HEK293 (cell line): ENCODE data around the gene SBK2.
"Not testable (repeated sequence)": the region's sequence is repeated elsewhere in the genome, so short reads cannot be mapped to it uniquely, and the experiment has no call there.

Experiments used
- CTCF ChIA-PET: fragments of 350-600 bp; formaldehyde crosslinking; extraction: SDS; loops from one replicate; lab custom pipeline; 2021; ENCODE audit warnings: antibody characterized with exemption; lab: Yijun Ruan, JAX
- POLR2A ChIA-PET: fragments of 300-600 bp; formaldehyde crosslinking; extraction: SDS; loops from one replicate; lab custom pipeline; 2020; ENCODE audit warnings: antibody characterized with exemption, inconsistent platforms; lab: Yijun Ruan, JAX
- H3K27ac ChIP-seq: fragments of 200-500 bp; sonication (Bioruptor generic); 2 replicates; pipeline ENCODE4 v1.5.1; 2014; ENCODE audit warnings: low read depth, low read length, control low read depth, inconsistent platforms; ENCODE audit errors: extremely low read depth
- H3K36me3 ChIP-seq, 2 experiments: fragments of 200-500 bp in 1 of 2; sonication (Bioruptor generic) in 1 of 2; 1 replicate in 1 of 2; 2 replicates in 1 of 2; pipeline ENCODE4 v1.5.1; 2014 to 2017; ENCODE audit warnings: inconsistent platforms in 2 of 2, low read length in 2 of 2; ENCODE audit not compliant: control insufficient read depth in 2 of 2, insufficient read depth in 1 of 2
- H3K4me1 ChIP-seq: fragments of 200-500 bp; sonication (Bioruptor generic); 2 replicates; pipeline ENCODE4 v1.5.1; 2014; ENCODE audit warnings: mild to moderate bottlenecking, low read length, inconsistent platforms; ENCODE audit not compliant: control insufficient read depth, insufficient read depth
- H3K4me3 ChIP-seq: 2 replicates; pipeline ENCODE4 v1.5.1; 2011; ENCODE audit warnings: low read depth, mild to moderate bottlenecking, control low read depth, low read length, moderate library complexity
- H3K9me3 ChIP-seq: fragments of 200-500 bp; sonication (Bioruptor generic); 2 replicates; pipeline ENCODE4 v1.5.1; 2014; ENCODE audit warnings: low read depth, low read length, inconsistent platforms; ENCODE audit not compliant: control insufficient read depth, insufficient read depth
- GFI1B ChIP-seq: fragments of 450-650 bp; formaldehyde crosslinking; IDR thresholded peaks from 2 replicates; pipeline ENCODE4 v1.5.1; 2016; ENCODE audit warnings: missing biosample characterization, missing genetic modification characterization
- KLF9 ChIP-seq: fragments of 450-650 bp; formaldehyde crosslinking; IDR thresholded peaks from 2 replicates; pipeline ENCODE4 v1.5.1; 2016; ENCODE audit warnings: missing biosample characterization, missing genetic modification characterization, low read depth
- SCRT1 ChIP-seq: fragments of 450-650 bp; formaldehyde crosslinking; IDR thresholded peaks from 2 replicates; pipeline ENCODE4 v1.5.1; 2016; ENCODE audit warnings: missing biosample characterization, missing genetic modification characterization, borderline replicate concordance
- SCRT2 ChIP-seq: fragments of 450-650 bp; formaldehyde crosslinking; IDR thresholded peaks from 2 replicates; pipeline ENCODE4 v1.5.1; 2016; ENCODE audit warnings: missing biosample characterization, missing genetic modification characterization
- ZFP3 ChIP-seq: fragments of 450-650 bp; formaldehyde crosslinking; IDR thresholded peaks from 2 replicates; pipeline ENCODE4 v1.5.1; 2016; ENCODE audit warnings: low read depth, missing biosample characterization, missing genetic modification characterization
- ZIC2 ChIP-seq: fragments of 450-650 bp; formaldehyde crosslinking; IDR thresholded peaks from 2 replicates; pipeline ENCODE4 v1.5.1; 2016; ENCODE audit warnings: missing biosample characterization, missing genetic modification characterization
- ZNF112 ChIP-seq: fragments of 450-650 bp; formaldehyde crosslinking; IDR thresholded peaks from 2 replicates; pipeline ENCODE4 v1.5.0; 2017; ENCODE audit warnings: missing biosample characterization, missing genetic modification characterization
- ZNF157 ChIP-seq: fragments of 450-650 bp; formaldehyde crosslinking; IDR thresholded peaks from 2 replicates; pipeline ENCODE4 v1.5.1; 2016; ENCODE audit warnings: missing biosample characterization, missing genetic modification characterization
- ZNF274 ChIP-seq, 2 experiments: fragments of 200-500 bp in 1 of 2; fragments of 450-650 bp in 1 of 2; sonication (Bioruptor generic) in 1 of 2; formaldehyde crosslinking in 1 of 2; IDR thresholded peaks; 2 replicates each; pipeline versions ENCODE4 v1.5.1 to v1.6.1; 2014 to 2016; ENCODE audit warnings: borderline replicate concordance in 1 of 2, inconsistent platforms in 1 of 2, low read length in 1 of 2, missing biosample characterization in 1 of 2, missing genetic modification characterization in 1 of 2
- ZNF335 ChIP-seq: fragments of 450-650 bp; formaldehyde crosslinking; conservative IDR thresholded peaks from 2 replicates; pipeline ENCODE4 v1.5.1; 2016; ENCODE audit warnings: missing biosample characterization, missing genetic modification characterization
- ZNF366 ChIP-seq: fragments of 450-650 bp; formaldehyde crosslinking; conservative IDR thresholded peaks from 2 replicates; pipeline ENCODE4 v1.5.1; 2016; ENCODE audit warnings: missing biosample characterization, missing genetic modification characterization
- ZNF394 ChIP-seq: fragments of 450-650 bp; formaldehyde crosslinking; IDR thresholded peaks from 2 replicates; pipeline ENCODE4 v1.5.1; 2016; ENCODE audit warnings: missing biosample characterization, missing genetic modification characterization, mild to moderate bottlenecking, moderate library complexity, borderline replicate concordance
- ZNF473 ChIP-seq: fragments of 450-650 bp; formaldehyde crosslinking; IDR thresholded peaks from 2 replicates; pipeline ENCODE4 v1.5.1; 2017; ENCODE audit warnings: missing biosample characterization, missing genetic modification characterization
- ZNF585B ChIP-seq: fragments of 450-650 bp; formaldehyde crosslinking; IDR thresholded peaks from 2 replicates; pipeline ENCODE4 v1.5.1; 2016; ENCODE audit warnings: missing biosample characterization, missing genetic modification characterization
- ZNF600 ChIP-seq: fragments of 450-650 bp; formaldehyde crosslinking; IDR thresholded peaks from 2 replicates; pipeline ENCODE4 v1.5.1; 2016; ENCODE audit warnings: missing biosample characterization, missing genetic modification characterization
- TF ChIP-seq, protein P1 (sequence below): fragments of 450-650 bp; formaldehyde crosslinking; IDR thresholded peaks from 2 replicates; pipeline ENCODE4 v1.5.1; 2016; ENCODE audit warnings: missing biosample characterization, missing genetic modification characterization
- TF ChIP-seq, protein P2 (sequence below): fragments of 450-650 bp; formaldehyde crosslinking; IDR thresholded peaks from 2 replicates; pipeline ENCODE4 v1.5.1; 2016; ENCODE audit warnings: missing biosample characterization, missing genetic modification characterization, low read depth
- TF ChIP-seq, protein P3 (sequence below): fragments of 450-650 bp; formaldehyde crosslinking; IDR thresholded peaks from 2 replicates; pipeline ENCODE4 v1.5.1; 2016; ENCODE audit warnings: missing biosample characterization, missing genetic modification characterization

The SBK2 gene

DNA sequence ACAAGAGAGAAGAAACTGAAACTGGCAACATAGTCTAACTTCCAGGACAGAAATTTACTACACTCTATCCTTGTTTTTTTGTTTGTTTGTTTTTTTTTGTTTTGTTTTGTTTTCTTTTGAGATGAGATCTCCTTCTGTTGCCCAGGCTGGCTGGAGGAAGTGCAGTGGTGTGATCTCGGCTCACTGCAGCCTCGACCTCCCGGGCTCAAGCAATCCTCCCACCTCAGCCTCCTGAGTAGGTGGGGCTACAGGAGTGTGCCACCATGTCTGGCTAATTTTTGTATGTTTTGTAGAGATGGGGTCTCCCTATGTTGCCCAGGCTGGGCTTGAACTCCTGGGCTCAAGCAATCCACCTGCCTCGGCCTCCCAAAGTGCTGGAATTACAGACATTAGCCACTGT, 45.4 kb upstream of the SBK2 start:
- Histone ChIP-seq H3K36me3 (peaks cover 0 to 13% of the 10 kb centered on the region in 2 experiments; a peak in 2 of 3 replicates), H3K4me1 (peaks cover 11% of the 10 kb centered on the region; the same call in 1 of the 2 replicates)
- ChIA-PET POLR2A (interaction anchor here (3.2 kb wide), 1 partner anchor 17 kb away, joined by 21 read pairs; the partner anchor contains the start of genes FIZ1 and ZNF524), CTCF (interaction anchor here (1.0 kb wide), 1 partner anchor 77 kb away, joined by 3 read pairs; no protein-coding TSS in a partner anchor)
- not testable (repeated sequence) for H3K27ac ChIP-seq, H3K9me3 ChIP-seq, H3K4me3 ChIP-seq

DNA sequence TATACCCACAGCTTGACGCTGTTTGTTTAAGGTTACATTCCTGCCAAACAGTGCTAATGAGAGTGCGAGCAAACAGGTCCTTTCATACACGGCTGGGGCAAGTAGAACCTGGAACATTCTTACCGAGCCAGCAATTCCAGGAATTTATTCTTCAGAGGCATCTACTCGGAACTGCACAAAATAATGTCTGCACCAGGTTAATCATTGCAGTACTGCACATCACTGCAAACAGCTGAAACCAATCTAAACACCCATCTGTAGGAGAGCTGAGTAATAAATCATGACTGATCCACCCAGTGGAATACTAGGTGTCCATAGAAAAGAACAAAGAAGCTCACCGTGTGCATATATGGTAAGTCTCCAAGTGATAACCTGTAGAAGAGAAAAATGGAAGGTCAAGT, 44.9 kb upstream of the SBK2 start:
- Histone ChIP-seq H3K27ac (no peak overlapping the region), H3K9me3 (no peaks in the 10 kb centered on the region), H3K4me1 (peaks cover 9% of the 10 kb centered on the region; the same call in 1 of the 2 replicates), H3K36me3 (peaks cover 3 to 18% of the 10 kb centered on the region in 2 experiments; a peak in 2 of 3 replicates), H3K4me3 (no peak overlapping the region)
- CTCF ChIA-PET, result interaction anchor here (0.7 to 1.6 kb wide), 3 partner anchors 25 to 77 kb away, joined by 3 to 8 read pairs (median 4); no protein-coding TSS in a partner anchor
- TF ChIP-seq ZIC2 (tag by site-specific recombination) (no peak), SCRT2 (tag by site-specific recombination) (peak; percentile 16; the same call in 1 of the 2 replicates), ZNF157 (tag by site-specific recombination) (no peak)
- POLR2A ChIA-PET, result interaction anchor here (0.6 to 3.2 kb wide), 2 partner anchors 17 to 105 kb away, joined by 12 to 21 read pairs; partner anchors contain the start of genes FIZ1 and ZNF524

DNA sequence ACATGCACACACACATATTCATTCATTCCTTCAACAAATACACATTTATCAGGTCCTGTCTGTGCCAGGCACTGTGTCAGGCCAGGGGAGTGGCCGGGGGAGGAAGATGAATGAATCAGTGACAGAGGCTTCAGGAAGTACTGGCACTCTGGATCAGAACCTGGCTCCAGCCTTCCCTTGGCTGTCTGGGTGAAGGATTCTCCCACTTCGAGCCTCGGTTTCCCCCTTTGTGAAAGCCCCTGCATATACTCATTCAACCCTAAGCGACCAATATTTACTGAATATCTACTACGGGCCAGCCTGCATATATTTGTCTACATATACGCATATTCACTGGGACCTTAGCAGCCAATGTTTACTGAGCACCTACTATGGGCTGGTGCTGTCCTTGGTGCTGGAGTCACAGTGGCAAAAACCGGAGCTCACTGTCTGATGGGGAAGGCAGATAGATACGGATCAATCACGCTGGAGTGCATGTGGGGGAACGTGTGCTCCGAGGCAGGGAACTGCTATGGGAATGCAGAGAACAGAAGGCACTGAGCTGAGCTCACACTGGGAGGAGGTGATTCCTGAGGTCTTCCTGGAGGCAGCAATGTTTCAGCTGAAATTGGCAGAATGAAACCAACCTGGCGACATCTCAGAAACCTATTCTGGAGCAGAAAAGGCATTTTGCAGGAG, 44.4 kb upstream of the SBK2 start:
- peak overlapping the region; percentile 100 for H3K4me3 ChIP-seq
- 0 out of 2 replicates have a peak overlapping the region, but pooled peaks have one; percentile 24 for H3K27ac ChIP-seq
- H3K4me1 ChIP-seq, result 0 out of 2 replicates have a peak, but pooled peaks cover 4% of the 10 kb centered on the region
- ChIA-PET POLR2A (interaction anchor here (0.6 to 3.2 kb wide), 5 partner anchors 9 to 104 kb away, joined by 3 to 21 read pairs (median 6); partner anchors contain the start of genes FIZ1 and ZNF524), CTCF (interaction anchor here (0.6 to 1.6 kb wide), 4 partner anchors 12 to 76 kb away, joined by 3 to 8 read pairs (median 4); no protein-coding TSS in a partner anchor)
- no peaks in the 10 kb centered on the region for H3K9me3 ChIP-seq
- peaks cover 7 to 20% of the 10 kb centered on the region in 2 experiments; a peak in 2 of 3 replicates for H3K36me3 ChIP-seq
- TF ChIP-seq ZNF585B (tag by site-specific recombination) (no peak), GFI1B (tag by site-specific recombination) (no peak), KLF9 (tag by site-specific recombination) (0 out of 2 replicates have a peak, but pooled peaks have one; percentile 13), ZNF394 (tag by site-specific recombination) (0 out of 2 replicates have a peak, but pooled peaks have one; percentile 9), ZNF274 (IDR thresholded peaks at IDR 0.05; ENCODE audit: low read length) (no peak), ZNF274 (tag by site-specific recombination; IDR thresholded peaks at IDR 0.05; ENCODE audit: borderline replicate concordance) (no peak), ZNF335 (tag by site-specific recombination) (peak; percentile 23; the same call in 1 of the 2 replicates), ZNF473 (no peak), ZNF366 (no peak), ZFP3 (no peak), ZNF600 (tag by site-specific recombination) (no peak), SCRT1 (no peak), ZNF112 (tag by site-specific recombination) (no peak)
- TF ChIP-seq, protein P1, sequence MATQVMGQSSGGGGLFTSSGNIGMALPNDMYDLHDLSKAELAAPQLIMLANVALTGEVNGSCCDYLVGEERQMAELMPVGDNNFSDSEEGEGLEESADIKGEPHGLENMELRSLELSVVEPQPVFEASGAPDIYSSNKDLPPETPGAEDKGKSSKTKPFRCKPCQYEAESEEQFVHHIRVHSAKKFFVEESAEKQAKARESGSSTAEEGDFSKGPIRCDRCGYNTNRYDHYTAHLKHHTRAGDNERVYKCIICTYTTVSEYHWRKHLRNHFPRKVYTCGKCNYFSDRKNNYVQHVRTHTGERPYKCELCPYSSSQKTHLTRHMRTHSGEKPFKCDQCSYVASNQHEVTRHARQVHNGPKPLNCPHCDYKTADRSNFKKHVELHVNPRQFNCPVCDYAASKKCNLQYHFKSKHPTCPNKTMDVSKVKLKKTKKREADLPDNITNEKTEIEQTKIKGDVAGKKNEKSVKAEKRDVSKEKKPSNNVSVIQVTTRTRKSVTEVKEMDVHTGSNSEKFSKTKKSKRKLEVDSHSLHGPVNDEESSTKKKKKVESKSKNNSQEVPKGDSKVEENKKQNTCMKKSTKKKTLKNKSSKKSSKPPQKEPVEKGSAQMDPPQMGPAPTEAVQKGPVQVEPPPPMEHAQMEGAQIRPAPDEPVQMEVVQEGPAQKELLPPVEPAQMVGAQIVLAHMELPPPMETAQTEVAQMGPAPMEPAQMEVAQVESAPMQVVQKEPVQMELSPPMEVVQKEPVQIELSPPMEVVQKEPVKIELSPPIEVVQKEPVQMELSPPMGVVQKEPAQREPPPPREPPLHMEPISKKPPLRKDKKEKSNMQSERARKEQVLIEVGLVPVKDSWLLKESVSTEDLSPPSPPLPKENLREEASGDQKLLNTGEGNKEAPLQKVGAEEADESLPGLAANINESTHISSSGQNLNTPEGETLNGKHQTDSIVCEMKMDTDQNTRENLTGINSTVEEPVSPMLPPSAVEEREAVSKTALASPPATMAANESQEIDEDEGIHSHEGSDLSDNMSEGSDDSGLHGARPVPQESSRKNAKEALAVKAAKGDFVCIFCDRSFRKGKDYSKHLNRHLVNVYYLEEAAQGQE (tag by site-specific recombination), result peak; percentile 97
- TF ChIP-seq, protein P2, sequence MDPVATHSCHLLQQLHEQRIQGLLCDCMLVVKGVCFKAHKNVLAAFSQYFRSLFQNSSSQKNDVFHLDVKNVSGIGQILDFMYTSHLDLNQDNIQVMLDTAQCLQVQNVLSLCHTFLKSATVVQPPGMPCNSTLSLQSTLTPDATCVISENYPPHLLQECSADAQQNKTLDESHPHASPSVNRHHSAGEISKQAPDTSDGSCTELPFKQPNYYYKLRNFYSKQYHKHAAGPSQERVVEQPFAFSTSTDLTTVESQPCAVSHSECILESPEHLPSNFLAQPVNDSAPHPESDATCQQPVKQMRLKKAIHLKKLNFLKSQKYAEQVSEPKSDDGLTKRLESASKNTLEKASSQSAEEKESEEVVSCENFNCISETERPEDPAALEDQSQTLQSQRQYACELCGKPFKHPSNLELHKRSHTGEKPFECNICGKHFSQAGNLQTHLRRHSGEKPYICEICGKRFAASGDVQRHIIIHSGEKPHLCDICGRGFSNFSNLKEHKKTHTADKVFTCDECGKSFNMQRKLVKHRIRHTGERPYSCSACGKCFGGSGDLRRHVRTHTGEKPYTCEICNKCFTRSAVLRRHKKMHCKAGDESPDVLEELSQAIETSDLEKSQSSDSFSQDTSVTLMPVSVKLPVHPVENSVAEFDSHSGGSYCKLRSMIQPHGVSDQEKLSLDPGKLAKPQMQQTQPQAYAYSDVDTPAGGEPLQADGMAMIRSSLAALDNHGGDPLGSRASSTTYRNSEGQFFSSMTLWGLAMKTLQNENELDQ, result no peak
- TF ChIP-seq, protein P3, sequence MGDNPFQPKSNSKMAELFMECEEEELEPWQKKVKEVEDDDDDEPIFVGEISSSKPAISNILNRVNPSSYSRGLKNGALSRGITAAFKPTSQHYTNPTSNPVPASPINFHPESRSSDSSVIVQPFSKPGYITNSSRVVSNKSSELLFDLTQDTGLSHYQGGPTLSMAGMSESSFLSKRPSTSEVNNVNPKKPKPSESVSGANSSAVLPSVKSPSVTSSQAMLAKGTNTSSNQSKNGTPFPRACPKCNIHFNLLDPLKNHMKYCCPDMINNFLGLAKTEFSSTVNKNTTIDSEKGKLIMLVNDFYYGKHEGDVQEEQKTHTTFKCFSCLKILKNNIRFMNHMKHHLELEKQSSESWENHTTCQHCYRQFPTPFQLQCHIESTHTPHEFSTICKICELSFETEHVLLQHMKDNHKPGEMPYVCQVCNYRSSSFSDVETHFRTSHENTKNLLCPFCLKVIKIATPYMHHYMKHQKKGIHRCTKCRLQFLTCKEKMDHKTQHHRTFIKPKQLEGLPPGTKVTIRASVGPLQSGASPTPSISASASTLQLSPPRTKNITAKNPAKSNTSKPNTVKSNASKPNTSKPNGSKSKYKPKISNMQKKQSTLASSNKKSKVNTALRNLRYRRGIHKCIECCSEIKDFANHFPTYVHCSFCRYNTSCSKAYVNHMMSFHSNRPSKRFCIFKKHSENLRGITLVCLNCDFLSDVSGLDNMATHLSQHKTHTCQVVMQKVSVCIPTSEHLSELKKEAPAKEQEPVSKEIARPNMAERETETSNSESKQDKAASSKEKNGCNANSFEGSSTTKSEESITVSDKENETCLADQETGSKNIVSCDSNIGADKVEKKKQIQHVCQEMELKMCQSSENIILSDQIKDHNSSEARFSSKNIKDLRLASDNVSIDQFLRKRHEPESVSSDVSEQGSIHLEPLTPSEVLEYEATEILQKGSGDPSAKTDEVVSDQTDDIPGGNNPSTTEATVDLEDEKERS (tag by site-specific recombination), result no peak
